ENCODE data around the gene KRTDAP.

- TF ChIP-seq CTCF (optimal IDR thresholded peaks at IDR 0.05 in 1 of 3, IDR thresholded peaks at IDR 0.05 in 1 of 3, conservative IDR thresholded peaks at IDR 0.05 in 1 of 3; ENCODE audit: extremely low read depth in 1 of 3, insufficient read depth in 2 of 3, low read length in 3 of 3) = no peak
- no peak for TF ChIP-seq EZH2 (IDR thresholded peaks at IDR 0.05; ENCODE audit: low read length)
These were observed 22.8 kb upstream of the KRTDAP start for GRCh38 chr19:35512831-35513627.

Measured in keratinocyte (primary cell).